HEK293 (cell line): ENCODE data around the gene SART3.

Source experiments
- GLIS2 ChIP-seq: fragments of 450-650 bp; formaldehyde crosslinking; IDR thresholded peaks from 2 replicates; pipeline ENCODE4 v1.5.1; 2016; ENCODE audit warnings: missing biosample characterization, missing genetic modification characterization
- HIC1 ChIP-seq: fragments of 450-650 bp; formaldehyde crosslinking; IDR thresholded peaks from 2 replicates; pipeline ENCODE4 v1.5.1; 2016; ENCODE audit warnings: missing biosample characterization, missing genetic modification characterization
- IKZF3 ChIP-seq: fragments of 450-650 bp; IDR thresholded peaks from 2 replicates; pipeline ENCODE4 v1.5.0; 2018; ENCODE audit warnings: missing biosample characterization, mild to moderate bottlenecking, missing genetic modification characterization, moderate library complexity
- KLF1 ChIP-seq: fragments of 450-650 bp; formaldehyde crosslinking; IDR thresholded peaks from 2 replicates; pipeline ENCODE4 v1.5.1; 2016; ENCODE audit warnings: missing biosample characterization, missing genetic modification characterization
- KLF9 ChIP-seq: fragments of 450-650 bp; formaldehyde crosslinking; IDR thresholded peaks from 2 replicates; pipeline ENCODE4 v1.5.1; 2016; ENCODE audit warnings: missing biosample characterization, missing genetic modification characterization, low read depth
- MZF1 ChIP-seq: fragments of 450-650 bp; formaldehyde crosslinking; IDR thresholded peaks from 2 replicates; pipeline ENCODE4 v1.5.1; 2017; ENCODE audit warnings: missing biosample characterization, missing genetic modification characterization, borderline replicate concordance
- PBX3 ChIP-seq: sonication (generic); formaldehyde crosslinking; IDR thresholded peaks from 2 replicates; pipeline ENCODE4 v1.8.1; 2022; ENCODE audit warnings: mild to moderate bottlenecking, moderate library complexity, missing genetic modification reagents
- PRDM1 ChIP-seq: fragments of 450-650 bp; formaldehyde crosslinking; IDR thresholded peaks from 2 replicates; pipeline ENCODE4; 2016; ENCODE audit warnings: missing biosample characterization, missing genetic modification characterization
- PRDM10 ChIP-seq: fragments of 450-650 bp; formaldehyde crosslinking; IDR thresholded peaks from 2 replicates; pipeline ENCODE4 v1.5.1; 2016; ENCODE audit warnings: missing biosample characterization, missing genetic modification characterization
- RBAK ChIP-seq: fragments of 450-650 bp; formaldehyde crosslinking; IDR thresholded peaks from 2 replicates; pipeline ENCODE4 v1.5.1; 2016; ENCODE audit warnings: missing biosample characterization, missing genetic modification characterization
- SETDB1 ChIP-seq: IDR thresholded peaks from one replicate; pipeline ENCODE4 v1.6.1; 2017; ENCODE audit warnings: mild to moderate bottlenecking, low read length, moderate library complexity, mixed read lengths; ENCODE audit not compliant: insufficient read length
- SP2 ChIP-seq: fragments of 450-650 bp; formaldehyde crosslinking; IDR thresholded peaks from 2 replicates; pipeline ENCODE4 v1.5.1; 2016; ENCODE audit warnings: missing biosample characterization, missing genetic modification characterization
- TCF7L2 ChIP-seq: IDR thresholded peaks from 2 replicates; pipeline ENCODE4 v1.6.1; 2011; ENCODE audit warnings: low read depth, mild to moderate bottlenecking, inconsistent platforms, low read length, moderate library complexity, borderline replicate concordance
- ZBTB10 ChIP-seq: fragments of 450-650 bp; formaldehyde crosslinking; IDR thresholded peaks from 2 replicates; pipeline ENCODE4 v1.5.1; 2016; ENCODE audit warnings: missing biosample characterization, missing genetic modification characterization
- ZBTB21 ChIP-seq: fragments of 450-650 bp; formaldehyde crosslinking; IDR thresholded peaks from 2 replicates; pipeline ENCODE4 v1.5.1; 2017; ENCODE audit warnings: missing biosample characterization, missing genetic modification characterization
- ZBTB26 ChIP-seq: fragments of 450-650 bp; formaldehyde crosslinking; optimal IDR thresholded peaks from 2 replicates; pipeline ENCODE3; 2016; ENCODE audit warnings: missing biosample characterization, mild to moderate bottlenecking, missing genetic modification characterization
- ZFP41 ChIP-seq: fragments of 450-650 bp; formaldehyde crosslinking; IDR thresholded peaks from 2 replicates; pipeline ENCODE4 v1.5.1; 2016; ENCODE audit warnings: missing biosample characterization, missing genetic modification characterization, borderline replicate concordance
- ZNF112 ChIP-seq: fragments of 450-650 bp; formaldehyde crosslinking; IDR thresholded peaks from 2 replicates; pipeline ENCODE4 v1.5.0; 2017; ENCODE audit warnings: missing biosample characterization, missing genetic modification characterization
- ZNF114 ChIP-seq: fragments of 450-650 bp; formaldehyde crosslinking; IDR thresholded peaks from 2 replicates; pipeline ENCODE4 v1.5.0; 2017; ENCODE audit warnings: missing biosample characterization, missing genetic modification characterization
- ZNF138 ChIP-seq: fragments of 450-650 bp; formaldehyde crosslinking; IDR thresholded peaks from 2 replicates; pipeline ENCODE4 v1.5.1; 2016; ENCODE audit warnings: missing biosample characterization, missing genetic modification characterization, borderline replicate concordance
- ZNF2 ChIP-seq: fragments of 450-650 bp; formaldehyde crosslinking; IDR thresholded peaks from 2 replicates; pipeline ENCODE4 v1.5.1; 2016; ENCODE audit warnings: missing biosample characterization, missing genetic modification characterization
- ZNF488 ChIP-seq: fragments of 450-650 bp; formaldehyde crosslinking; IDR thresholded peaks from 2 replicates; pipeline ENCODE4 v1.5.1; 2016; ENCODE audit warnings: missing biosample characterization, missing genetic modification characterization
- ZNF514 ChIP-seq: fragments of 450-650 bp; formaldehyde crosslinking; IDR thresholded peaks from 2 replicates; pipeline ENCODE4 v1.5.1; 2016; ENCODE audit warnings: missing biosample characterization, missing genetic modification characterization
- ZNF580 ChIP-seq: fragments of 450-650 bp; formaldehyde crosslinking; IDR thresholded peaks from 2 replicates; pipeline ENCODE4 v1.5.1; 2016; ENCODE audit warnings: missing biosample characterization, missing genetic modification characterization
- ZNF596 ChIP-seq: fragments of 450-650 bp; IDR thresholded peaks from 2 replicates; pipeline ENCODE4 v1.5.0; 2018; ENCODE audit warnings: missing biosample characterization, mild to moderate bottlenecking, missing genetic modification characterization, moderate library complexity
- ZNF621 ChIP-seq: fragments of 450-650 bp; formaldehyde crosslinking; IDR thresholded peaks from 2 replicates; pipeline ENCODE4 v1.5.1; 2017; ENCODE audit warnings: missing biosample characterization, missing genetic modification characterization
- ZNF670 ChIP-seq: fragments of 450-650 bp; formaldehyde crosslinking; IDR thresholded peaks from 2 replicates; pipeline ENCODE4 v1.5.1; 2016; ENCODE audit warnings: missing biosample characterization, missing genetic modification characterization, low read depth
- ZNF785 ChIP-seq: fragments of 450-650 bp; formaldehyde crosslinking; IDR thresholded peaks from 2 replicates; pipeline ENCODE4 v1.5.1; 2016; ENCODE audit warnings: missing biosample characterization, missing genetic modification characterization

SART3 gene

GRCh38 chr12:108514973-108515814, 45.8 kb downstream of the SART3 start, which contains the start of gene FICD (continued):
- TF ChIP-seq ZFP41 (tag by site-specific recombination) (no peak), ZNF488 (tag by site-specific recombination) (no peak), IKZF3 (tag by site-specific recombination) (peak; percentile 81), PRDM10 (tag by site-specific recombination) (peak; percentile 59), ZNF596 (tag by site-specific recombination) (no peak), ZBTB26 (tag by site-specific recombination) (peak; percentile 76), RBAK (no peak), SETDB1 (no peak), PBX3 (CRISPR knock-in tag) (peak; percentile 90), ZNF670 (tag by site-specific recombination) (no peak), ZNF114 (no peak), HIC1 (no peak), MZF1 (no peak), SP2 (tag by site-specific recombination) (peak; percentile 99), TCF7L2 (no peak), KLF9 (tag by site-specific recombination) (peak; percentile 63), GLIS2 (tag by site-specific recombination) (peak; percentile 63), ZNF138 (no peak), ZBTB21 (tag by site-specific recombination) (no peak), KLF1 (no peak), PRDM1 (tag by site-specific recombination) (peak; percentile 41; the same call in 1 of the 2 replicates), ZNF621 (tag by site-specific recombination) (no peak), ZBTB10 (tag by site-specific recombination) (peak; percentile 0; the same call in 1 of the 2 replicates), ZNF112 (tag by site-specific recombination) (no peak), ZNF785 (tag by site-specific recombination) (no peak), ZNF580 (tag by site-specific recombination) (no peak), ZNF2 (tag by site-specific recombination) (no peak; the same call in 1 of the 2 replicates), ZNF514 (tag by site-specific recombination) (no peak)
